SU-DHL-6 (cell line): ENCODE results near the gene LRRC37B.

Experiments used
- EZH2phosphoT487 ChIP-seq: fragments of 200-600 bp; sonication (generic), shearing (Covaris generic); conservative IDR thresholded peaks from 2 replicates; pipeline ENCODE4 v1.6.1; 2018; ENCODE audit warnings: mild to moderate bottlenecking, antibody characterized with exemption, low read length, moderate library complexity, mixed read lengths
- TF ChIP-seq, protein P1 (sequence below): fragments of 200-600 bp; sonication (generic); IDR thresholded peaks from one replicate; pipeline ENCODE4 v1.5.1; 2017; ENCODE audit warnings: antibody characterized with exemption, mild to moderate bottlenecking, low read length, moderate library complexity; ENCODE audit not compliant: insufficient read depth, poor library complexity, severe bottlenecking

DNA sequence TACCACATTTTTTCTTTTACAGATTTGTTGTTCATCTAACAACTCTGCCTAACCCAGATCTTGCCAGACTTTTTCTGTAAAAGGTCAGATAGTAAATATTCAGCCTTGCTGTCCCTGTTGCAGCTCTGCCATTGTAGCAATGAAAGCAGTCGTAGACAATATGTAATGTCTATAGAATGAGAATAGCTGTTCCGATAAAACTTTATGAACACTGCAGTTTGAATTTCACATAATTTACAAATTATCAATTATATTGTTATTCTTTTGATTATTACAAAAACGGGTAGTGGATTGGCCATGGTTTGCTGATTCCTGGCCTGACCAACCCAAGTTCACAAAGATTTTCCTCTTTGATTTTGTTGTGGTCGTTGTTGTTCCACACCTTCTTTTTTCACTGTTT, 2.9 kb downstream of the LRRC37B start:
- TF ChIP-seq, protein P1, sequence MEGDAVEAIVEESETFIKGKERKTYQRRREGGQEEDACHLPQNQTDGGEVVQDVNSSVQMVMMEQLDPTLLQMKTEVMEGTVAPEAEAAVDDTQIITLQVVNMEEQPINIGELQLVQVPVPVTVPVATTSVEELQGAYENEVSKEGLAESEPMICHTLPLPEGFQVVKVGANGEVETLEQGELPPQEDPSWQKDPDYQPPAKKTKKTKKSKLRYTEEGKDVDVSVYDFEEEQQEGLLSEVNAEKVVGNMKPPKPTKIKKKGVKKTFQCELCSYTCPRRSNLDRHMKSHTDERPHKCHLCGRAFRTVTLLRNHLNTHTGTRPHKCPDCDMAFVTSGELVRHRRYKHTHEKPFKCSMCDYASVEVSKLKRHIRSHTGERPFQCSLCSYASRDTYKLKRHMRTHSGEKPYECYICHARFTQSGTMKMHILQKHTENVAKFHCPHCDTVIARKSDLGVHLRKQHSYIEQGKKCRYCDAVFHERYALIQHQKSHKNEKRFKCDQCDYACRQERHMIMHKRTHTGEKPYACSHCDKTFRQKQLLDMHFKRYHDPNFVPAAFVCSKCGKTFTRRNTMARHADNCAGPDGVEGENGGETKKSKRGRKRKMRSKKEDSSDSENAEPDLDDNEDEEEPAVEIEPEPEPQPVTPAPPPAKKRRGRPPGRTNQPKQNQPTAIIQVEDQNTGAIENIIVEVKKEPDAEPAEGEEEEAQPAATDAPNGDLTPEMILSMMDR = no peak
- TF ChIP-seq EZH2phosphoT487 = no peak
